Uterus (tissue), 2 donors: ENCODE data around the gene ARL6IP4.

Experiments used
- POLR2A ChIP-seq, 2 donors: fragments of 450-650 bp; IDR thresholded peaks; one replicate each; pipeline ENCODE4 v1.6.1; 2016; ENCODE audit warnings: antibody characterized with exemption in 2 of 2, mild to moderate bottlenecking in 1 of 2, moderate library complexity in 1 of 2
- TF ChIP-seq, protein P1 (sequence below), 4 experiments: fragments of 200-600 bp in 2 of 4; fragments of 450-650 bp in 2 of 4; sonication (generic) in 2 of 4; IDR thresholded peaks; one replicate each; pipeline ENCODE4 v1.5.1; 2016 to 2019; ENCODE audit warnings: antibody characterized with exemption in 4 of 4, mild to moderate bottlenecking in 2 of 4, moderate library complexity in 1 of 4

DNA sequence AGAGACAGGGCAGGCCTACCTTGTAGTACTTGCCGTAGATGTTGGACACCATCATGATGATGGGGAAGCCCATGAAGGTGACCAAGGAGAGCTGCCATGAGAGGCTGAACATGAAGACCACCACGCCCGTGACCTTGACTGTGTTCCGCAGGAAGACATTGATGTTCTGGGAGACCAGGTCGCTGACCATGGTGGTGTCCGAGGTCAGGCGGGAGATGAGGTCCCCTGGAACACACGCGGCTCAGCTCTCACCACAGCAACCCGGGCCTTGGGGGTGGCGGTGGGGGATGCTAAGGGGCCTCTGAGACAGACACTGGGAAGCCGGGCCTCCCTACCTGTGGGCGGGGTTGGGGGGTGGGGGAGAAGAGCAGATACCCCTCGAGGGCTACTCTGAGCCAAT lies 31.9 kb upstream of the ARL6IP4 start:
- TF ChIP-seq POLR2A (IDR thresholded peaks at IDR 0.05), result no peak
- TF ChIP-seq, protein P1, sequence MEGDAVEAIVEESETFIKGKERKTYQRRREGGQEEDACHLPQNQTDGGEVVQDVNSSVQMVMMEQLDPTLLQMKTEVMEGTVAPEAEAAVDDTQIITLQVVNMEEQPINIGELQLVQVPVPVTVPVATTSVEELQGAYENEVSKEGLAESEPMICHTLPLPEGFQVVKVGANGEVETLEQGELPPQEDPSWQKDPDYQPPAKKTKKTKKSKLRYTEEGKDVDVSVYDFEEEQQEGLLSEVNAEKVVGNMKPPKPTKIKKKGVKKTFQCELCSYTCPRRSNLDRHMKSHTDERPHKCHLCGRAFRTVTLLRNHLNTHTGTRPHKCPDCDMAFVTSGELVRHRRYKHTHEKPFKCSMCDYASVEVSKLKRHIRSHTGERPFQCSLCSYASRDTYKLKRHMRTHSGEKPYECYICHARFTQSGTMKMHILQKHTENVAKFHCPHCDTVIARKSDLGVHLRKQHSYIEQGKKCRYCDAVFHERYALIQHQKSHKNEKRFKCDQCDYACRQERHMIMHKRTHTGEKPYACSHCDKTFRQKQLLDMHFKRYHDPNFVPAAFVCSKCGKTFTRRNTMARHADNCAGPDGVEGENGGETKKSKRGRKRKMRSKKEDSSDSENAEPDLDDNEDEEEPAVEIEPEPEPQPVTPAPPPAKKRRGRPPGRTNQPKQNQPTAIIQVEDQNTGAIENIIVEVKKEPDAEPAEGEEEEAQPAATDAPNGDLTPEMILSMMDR (IDR thresholded peaks at IDR 0.05), result no peak
